Measurements from ENCODE around the gene IL1RAPL2. TPM values are rescaled to one million over a fixed set of nuclear protein-coding genes. Genes with fewer than 3 reads are reported as not detected.

IL1RAPL2 gene
- total and polyA plus RNA-seq, 10 of the 15 experiments (the other 5 are each of a cell fraction or from before 2014, with no cell fraction given) = 0.19 TPM; not detected in 9

DNA sequence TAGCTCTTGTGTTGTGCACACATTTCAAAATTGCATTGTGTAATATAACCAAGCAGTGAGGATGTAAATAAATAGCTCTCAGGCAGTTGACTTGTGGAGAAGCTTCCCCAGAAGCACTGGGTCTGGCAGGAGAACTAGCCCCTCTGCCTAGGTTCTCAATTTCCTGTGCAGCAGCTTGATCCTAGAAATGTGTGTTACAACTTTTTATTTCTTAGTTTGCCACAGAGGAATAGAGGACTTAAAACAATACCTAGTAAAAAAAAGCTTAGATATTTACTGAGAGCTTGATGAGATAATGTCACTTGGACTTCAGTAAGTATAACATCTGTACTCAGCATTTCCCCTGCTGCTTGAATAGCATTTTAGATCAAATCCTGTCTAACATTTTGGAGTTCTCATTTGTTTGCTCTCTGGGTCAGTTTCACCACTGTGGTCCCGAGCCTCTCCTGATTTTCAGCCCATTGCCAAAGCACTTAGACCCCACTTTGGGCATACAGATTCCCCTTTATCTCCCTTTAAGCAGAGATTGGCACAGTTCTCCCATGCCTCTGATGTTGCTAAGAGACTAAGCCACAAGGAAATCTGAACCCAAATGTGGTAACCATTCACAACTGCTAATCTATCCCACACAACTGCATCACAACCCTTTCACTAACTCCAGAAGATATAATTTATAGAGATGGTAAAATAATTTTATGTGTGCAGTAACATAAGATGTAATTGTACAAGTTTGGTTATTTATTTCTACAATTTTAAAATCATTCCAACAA lies 1158.2 kb downstream of the IL1RAPL2 start:
- ATAC-seq (no peak), DNase-seq (ENCODE audit: low read depth, low spot score) (no peak), FAIRE-seq (no peak)
- ChIA-PET RAD21 (ENCODE audit: unreplicated experiment) (no interaction called here), CTCF (no interaction called here), SMC1A (ENCODE audit: uncharacterized antibody, unreplicated experiment) (no interaction called here), POLR2A (no interaction called here)
- intact Hi-C loops (cut with micrococcal nuclease; ENCODE audit: unreplicated experiment) (no loop called here), in situ Hi-C loops (cut with MboI) (no loop called here)
- Histone ChIP-seq H3K9ac (ENCODE audit: control insufficient read depth, insufficient read depth, low read length) (no peak overlapping the region), H2AFZ (ENCODE audit: control insufficient read depth, low read depth, low read length) (no peak overlapping the region), H3K36me3 (ENCODE audit: control insufficient read depth in 2 of 2, insufficient read depth in 2 of 2, low read length in 1 of 2) (no peaks in the 10 kb centered on the region), H3K4me1 (ENCODE audit: control insufficient read depth, insufficient read depth, low read length) (no peaks in the 10 kb centered on the region), H3K9me3 (replicated peaks; ENCODE audit: control insufficient read depth, insufficient read depth, low read length) (no peaks in the 10 kb centered on the region), H3K79me2 (ENCODE audit: control insufficient read depth, insufficient read depth, low read length) (no peaks in the 10 kb centered on the region), H3K4me2 (ENCODE audit: control insufficient read depth, insufficient read depth) (no peak overlapping the region), H3K27ac (ENCODE audit: control insufficient read depth, insufficient read depth) (no peak overlapping the region), H3K4me3 (no peak overlapping the region), H3K27me3 (replicated peaks in 1 of 2; ENCODE audit: control insufficient read depth in 2 of 2, insufficient read depth in 2 of 2, low read length in 1 of 2) (no peaks in the 10 kb centered on the region), H4K20me1 (ENCODE audit: control insufficient read depth, insufficient read depth) (no peaks in the 10 kb centered on the region)
- BruUV-seq (replicated peaks) = no TSS peak
- 0% methylated on average over 1 of the region's 1 CpG for WGBS (ENCODE audit: insufficient coverage, insufficient replicate concordance, low lambda C conversion rate, missing lambda C conversion rate)
- TF ChIP-seq, protein P1, sequence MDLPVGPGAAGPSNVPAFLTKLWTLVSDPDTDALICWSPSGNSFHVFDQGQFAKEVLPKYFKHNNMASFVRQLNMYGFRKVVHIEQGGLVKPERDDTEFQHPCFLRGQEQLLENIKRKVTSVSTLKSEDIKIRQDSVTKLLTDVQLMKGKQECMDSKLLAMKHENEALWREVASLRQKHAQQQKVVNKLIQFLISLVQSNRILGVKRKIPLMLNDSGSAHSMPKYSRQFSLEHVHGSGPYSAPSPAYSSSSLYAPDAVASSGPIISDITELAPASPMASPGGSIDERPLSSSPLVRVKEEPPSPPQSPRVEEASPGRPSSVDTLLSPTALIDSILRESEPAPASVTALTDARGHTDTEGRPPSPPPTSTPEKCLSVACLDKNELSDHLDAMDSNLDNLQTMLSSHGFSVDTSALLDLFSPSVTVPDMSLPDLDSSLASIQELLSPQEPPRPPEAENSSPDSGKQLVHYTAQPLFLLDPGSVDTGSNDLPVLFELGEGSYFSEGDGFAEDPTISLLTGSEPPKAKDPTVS (IDR thresholded peaks at IDR 0.05; ENCODE audit: low read depth, low read length) = no peak
- TF ChIP-seq SMARCA5 (IDR thresholded peaks at IDR 0.05) = no peak
- TF ChIP-seq, protein P2, sequence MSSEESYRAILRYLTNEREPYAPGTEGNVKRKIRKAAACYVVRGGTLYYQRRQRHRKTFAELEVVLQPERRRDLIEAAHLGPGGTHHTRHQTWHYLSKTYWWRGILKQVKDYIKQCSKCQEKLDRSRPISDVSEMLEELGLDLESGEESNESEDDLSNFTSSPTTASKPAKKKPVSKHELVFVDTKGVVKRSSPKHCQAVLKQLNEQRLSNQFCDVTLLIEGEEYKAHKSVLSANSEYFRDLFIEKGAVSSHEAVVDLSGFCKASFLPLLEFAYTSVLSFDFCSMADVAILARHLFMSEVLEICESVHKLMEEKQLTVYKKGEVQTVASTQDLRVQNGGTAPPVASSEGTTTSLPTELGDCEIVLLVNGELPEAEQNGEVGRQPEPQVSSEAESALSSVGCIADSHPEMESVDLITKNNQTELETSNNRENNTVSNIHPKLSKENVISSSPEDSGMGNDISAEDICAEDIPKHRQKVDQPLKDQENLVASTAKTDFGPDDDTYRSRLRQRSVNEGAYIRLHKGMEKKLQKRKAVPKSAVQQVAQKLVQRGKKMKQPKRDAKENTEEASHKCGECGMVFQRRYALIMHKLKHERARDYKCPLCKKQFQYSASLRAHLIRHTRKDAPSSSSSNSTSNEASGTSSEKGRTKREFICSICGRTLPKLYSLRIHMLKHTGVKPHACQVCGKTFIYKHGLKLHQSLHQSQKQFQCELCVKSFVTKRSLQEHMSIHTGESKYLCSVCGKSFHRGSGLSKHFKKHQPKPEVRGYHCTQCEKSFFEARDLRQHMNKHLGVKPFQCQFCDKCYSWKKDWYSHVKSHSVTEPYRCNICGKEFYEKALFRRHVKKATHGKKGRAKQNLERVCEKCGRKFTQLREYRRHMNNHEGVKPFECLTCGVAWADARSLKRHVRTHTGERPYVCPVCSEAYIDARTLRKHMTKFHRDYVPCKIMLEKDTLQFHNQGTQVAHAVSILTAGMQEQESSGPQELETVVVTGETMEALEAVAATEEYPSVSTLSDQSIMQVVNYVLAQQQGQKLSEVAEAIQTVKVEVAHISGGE (CRISPR knock-in tag; IDR thresholded peaks at IDR 0.05) = no peak
- no peak for TF ChIP-seq HDAC2 (IDR thresholded peaks at IDR 0.05)
- TF ChIP-seq, protein P3, sequence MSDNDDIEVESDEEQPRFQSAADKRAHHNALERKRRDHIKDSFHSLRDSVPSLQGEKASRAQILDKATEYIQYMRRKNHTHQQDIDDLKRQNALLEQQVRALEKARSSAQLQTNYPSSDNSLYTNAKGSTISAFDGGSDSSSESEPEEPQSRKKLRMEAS (IDR thresholded peaks at IDR 0.05; ENCODE audit: low read depth, low read length) = no peak
- no peak for TF ChIP-seq POU2F2 (IDR thresholded peaks at IDR 0.05; ENCODE audit: borderline replicate concordance, low read depth, low read length)
- TF ChIP-seq STAT3 (IDR thresholded peaks at IDR 0.05; ENCODE audit: low read depth, low read length) = no peak
- TF ChIP-seq NFYB (IDR thresholded peaks at IDR 0.05; ENCODE audit: insufficient read depth, low read depth, low read length) = no peak
- TF ChIP-seq, protein P4, sequence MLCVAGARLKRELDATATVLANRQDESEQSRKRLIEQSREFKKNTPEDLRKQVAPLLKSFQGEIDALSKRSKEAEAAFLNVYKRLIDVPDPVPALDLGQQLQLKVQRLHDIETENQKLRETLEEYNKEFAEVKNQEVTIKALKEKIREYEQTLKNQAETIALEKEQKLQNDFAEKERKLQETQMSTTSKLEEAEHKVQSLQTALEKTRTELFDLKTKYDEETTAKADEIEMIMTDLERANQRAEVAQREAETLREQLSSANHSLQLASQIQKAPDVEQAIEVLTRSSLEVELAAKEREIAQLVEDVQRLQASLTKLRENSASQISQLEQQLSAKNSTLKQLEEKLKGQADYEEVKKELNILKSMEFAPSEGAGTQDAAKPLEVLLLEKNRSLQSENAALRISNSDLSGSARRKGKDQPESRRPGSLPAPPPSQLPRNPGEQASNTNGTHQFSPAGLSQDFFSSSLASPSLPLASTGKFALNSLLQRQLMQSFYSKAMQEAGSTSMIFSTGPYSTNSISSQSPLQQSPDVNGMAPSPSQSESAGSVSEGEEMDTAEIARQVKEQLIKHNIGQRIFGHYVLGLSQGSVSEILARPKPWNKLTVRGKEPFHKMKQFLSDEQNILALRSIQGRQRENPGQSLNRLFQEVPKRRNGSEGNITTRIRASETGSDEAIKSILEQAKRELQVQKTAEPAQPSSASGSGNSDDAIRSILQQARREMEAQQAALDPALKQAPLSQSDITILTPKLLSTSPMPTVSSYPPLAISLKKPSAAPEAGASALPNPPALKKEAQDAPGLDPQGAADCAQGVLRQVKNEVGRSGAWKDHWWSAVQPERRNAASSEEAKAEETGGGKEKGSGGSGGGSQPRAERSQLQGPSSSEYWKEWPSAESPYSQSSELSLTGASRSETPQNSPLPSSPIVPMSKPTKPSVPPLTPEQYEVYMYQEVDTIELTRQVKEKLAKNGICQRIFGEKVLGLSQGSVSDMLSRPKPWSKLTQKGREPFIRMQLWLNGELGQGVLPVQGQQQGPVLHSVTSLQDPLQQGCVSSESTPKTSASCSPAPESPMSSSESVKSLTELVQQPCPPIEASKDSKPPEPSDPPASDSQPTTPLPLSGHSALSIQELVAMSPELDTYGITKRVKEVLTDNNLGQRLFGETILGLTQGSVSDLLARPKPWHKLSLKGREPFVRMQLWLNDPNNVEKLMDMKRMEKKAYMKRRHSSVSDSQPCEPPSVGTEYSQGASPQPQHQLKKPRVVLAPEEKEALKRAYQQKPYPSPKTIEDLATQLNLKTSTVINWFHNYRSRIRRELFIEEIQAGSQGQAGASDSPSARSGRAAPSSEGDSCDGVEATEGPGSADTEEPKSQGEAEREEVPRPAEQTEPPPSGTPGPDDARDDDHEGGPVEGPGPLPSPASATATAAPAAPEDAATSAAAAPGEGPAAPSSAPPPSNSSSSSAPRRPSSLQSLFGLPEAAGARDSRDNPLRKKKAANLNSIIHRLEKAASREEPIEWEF (IDR thresholded peaks at IDR 0.05; ENCODE audit: insufficient replicate concordance, low read depth, low read length) = no peak
- TF ChIP-seq TCF3 (IDR thresholded peaks at IDR 0.05; ENCODE audit: borderline replicate concordance, insufficient read depth, low read depth, low read length) = no peak
- TF ChIP-seq, protein P5, sequence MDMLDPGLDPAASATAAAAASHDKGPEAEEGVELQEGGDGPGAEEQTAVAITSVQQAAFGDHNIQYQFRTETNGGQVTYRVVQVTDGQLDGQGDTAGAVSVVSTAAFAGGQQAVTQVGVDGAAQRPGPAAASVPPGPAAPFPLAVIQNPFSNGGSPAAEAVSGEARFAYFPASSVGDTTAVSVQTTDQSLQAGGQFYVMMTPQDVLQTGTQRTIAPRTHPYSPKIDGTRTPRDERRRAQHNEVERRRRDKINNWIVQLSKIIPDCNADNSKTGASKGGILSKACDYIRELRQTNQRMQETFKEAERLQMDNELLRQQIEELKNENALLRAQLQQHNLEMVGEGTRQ (IDR thresholded peaks at IDR 0.05; ENCODE audit: borderline replicate concordance, low read depth, low read length) = no peak
- no peak for TF ChIP-seq STAT1 (conservative IDR thresholded peaks at IDR 0.05)
